Measurements from ENCODE around the gene UNC5B. TPM values are rescaled to one million over a fixed set of nuclear protein-coding genes. Genes with fewer than 3 reads are reported as not detected.

UNC5B gene
- total RNA-seq, 2 experiments from 2014 or later: 0.07 TPM

DNA sequence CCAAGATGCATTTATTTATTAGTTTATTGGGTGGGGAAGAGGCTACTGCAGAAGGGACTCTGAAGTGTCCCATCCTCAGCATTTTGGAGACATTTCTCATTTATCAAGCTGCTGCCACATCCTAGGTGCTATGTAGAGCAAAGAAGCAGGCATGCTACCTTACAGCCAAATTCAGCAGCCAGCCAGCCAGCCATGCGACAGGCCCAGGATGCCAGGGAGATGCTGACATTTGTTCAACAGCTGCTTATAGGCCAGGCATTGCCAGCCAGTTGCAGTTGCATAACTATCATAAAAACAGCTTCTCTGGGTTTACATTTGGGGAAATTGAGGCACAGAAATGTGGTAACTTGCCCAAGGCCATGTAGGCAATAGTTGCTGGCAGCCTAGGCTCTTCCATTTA is 109.0 kb downstream of the UNC5B start:
- ChIA-PET POLR2A (no interaction called here), CTCF (interaction anchor here (0.7 to 1.2 kb wide), 2 partner anchors 13 to 74 kb away, joined by 3 read pairs; no protein-coding TSS in a partner anchor)
- no peaks in the 10 kb centered on the region for H3K9me3 Mint-ChIP-seq

DNA sequence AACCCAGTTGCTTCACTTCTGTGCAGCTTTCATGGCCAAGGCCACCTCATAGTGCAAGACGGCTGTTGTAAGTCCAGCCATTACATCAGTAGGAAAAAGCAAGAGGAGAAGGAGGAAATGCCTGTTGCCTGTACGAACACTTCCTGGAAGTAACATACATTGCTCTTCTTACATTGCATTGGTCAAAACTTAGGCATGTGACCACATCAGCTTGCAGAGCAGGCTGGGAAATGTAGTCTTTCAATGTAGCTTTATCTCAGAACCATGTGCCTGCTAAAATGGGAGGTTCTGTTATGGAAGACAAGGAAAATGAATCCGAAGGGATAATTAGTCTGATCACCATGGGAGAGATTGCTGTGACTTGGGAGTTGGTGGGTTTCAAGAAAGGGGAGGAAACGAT is 111.0 kb downstream of the UNC5B start:
- DNase-seq (peak; percentile 21), ATAC-seq (peak; percentile 19)
- no peak overlapping the region for H3K27ac Mint-ChIP-seq
- POLR2A ChIA-PET: interaction anchor here (0.9 kb wide), 1 partner anchor 39 kb away, joined by 3 read pairs; no protein-coding TSS in a partner anchor
- no peaks in the 10 kb centered on the region for H3K9me3 Mint-ChIP-seq
- TF ChIP-seq, protein P1, sequence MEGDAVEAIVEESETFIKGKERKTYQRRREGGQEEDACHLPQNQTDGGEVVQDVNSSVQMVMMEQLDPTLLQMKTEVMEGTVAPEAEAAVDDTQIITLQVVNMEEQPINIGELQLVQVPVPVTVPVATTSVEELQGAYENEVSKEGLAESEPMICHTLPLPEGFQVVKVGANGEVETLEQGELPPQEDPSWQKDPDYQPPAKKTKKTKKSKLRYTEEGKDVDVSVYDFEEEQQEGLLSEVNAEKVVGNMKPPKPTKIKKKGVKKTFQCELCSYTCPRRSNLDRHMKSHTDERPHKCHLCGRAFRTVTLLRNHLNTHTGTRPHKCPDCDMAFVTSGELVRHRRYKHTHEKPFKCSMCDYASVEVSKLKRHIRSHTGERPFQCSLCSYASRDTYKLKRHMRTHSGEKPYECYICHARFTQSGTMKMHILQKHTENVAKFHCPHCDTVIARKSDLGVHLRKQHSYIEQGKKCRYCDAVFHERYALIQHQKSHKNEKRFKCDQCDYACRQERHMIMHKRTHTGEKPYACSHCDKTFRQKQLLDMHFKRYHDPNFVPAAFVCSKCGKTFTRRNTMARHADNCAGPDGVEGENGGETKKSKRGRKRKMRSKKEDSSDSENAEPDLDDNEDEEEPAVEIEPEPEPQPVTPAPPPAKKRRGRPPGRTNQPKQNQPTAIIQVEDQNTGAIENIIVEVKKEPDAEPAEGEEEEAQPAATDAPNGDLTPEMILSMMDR (IDR thresholded peaks at IDR 0.05): no peak
- H3K4me3 Mint-ChIP-seq: no peak overlapping the region
- intact Hi-C loops (cut with micrococcal nuclease): no loop called here
- peaks cover 16% of the 10 kb centered on the region for H3K36me3 Mint-ChIP-seq (ENCODE audit: low read depth)
- CTCF ChIA-PET: interaction anchor here (1.0 to 4.1 kb wide), 4 partner anchors 9 to 375 kb away, joined by 3 to 17 read pairs (median 3); no protein-coding TSS in a partner anchor
- H3K4me1 Mint-ChIP-seq (ENCODE audit: low read depth): peaks cover 25% of the 10 kb centered on the region
- H3K27me3 Mint-ChIP-seq: no peaks in the 10 kb centered on the region

More for the DNA sequence above, 109.0 kb downstream of the UNC5B start:
- Mint-ChIP-seq H3K4me3 (no peak overlapping the region), H3K4me1 (ENCODE audit: low read depth) (peaks cover 32% of the 10 kb centered on the region), H3K36me3 (ENCODE audit: low read depth) (peaks cover 15% of the 10 kb centered on the region), H3K27me3 (no peaks in the 10 kb centered on the region), H3K27ac (no peak overlapping the region)
- intact Hi-C loops (cut with micrococcal nuclease): no loop called here
- DNase-seq: no peak
- TF ChIP-seq, protein P1 (IDR thresholded peaks at IDR 0.05): no peak
- ATAC-seq: no peak

DNA sequence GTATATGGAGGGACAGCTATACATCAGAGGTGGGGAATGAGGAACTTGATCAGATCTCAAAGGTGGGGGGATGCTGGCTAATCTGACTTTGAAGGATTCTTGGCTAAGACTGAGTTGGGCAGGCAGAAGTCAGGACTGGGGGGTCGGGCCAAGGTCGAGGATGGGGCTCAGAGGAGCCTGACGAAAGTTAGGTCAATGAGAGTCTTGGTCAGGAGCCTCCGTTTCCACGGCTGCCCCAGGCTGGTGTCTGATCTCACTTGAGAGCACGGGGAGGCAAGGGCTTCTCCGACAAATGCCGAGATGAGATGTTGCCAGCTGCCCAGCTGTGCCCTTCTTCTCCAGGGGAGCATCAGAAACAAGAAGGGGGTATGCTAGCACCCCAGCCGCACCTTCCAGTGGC is 112.4 kb downstream of the UNC5B start:
- H3K4me3 Mint-ChIP-seq: no peak overlapping the region
- ChIA-PET POLR2A (no interaction called here), CTCF (interaction anchor here (1.3 to 4.1 kb wide), 2 partner anchors 9 to 10 kb away, joined by 3 to 17 read pairs; no protein-coding TSS in a partner anchor)
- ATAC-seq (no peak), DNase-seq (no peak)
- H3K9me3 Mint-ChIP-seq: no peaks in the 10 kb centered on the region
- H3K4me1 Mint-ChIP-seq (ENCODE audit: low read depth): peaks cover 18% of the 10 kb centered on the region
- intact Hi-C loops (cut with micrococcal nuclease): no loop called here
- TF ChIP-seq, protein P1 (IDR thresholded peaks at IDR 0.05): no peak
- H3K27me3 Mint-ChIP-seq: no peaks in the 10 kb centered on the region
- H3K36me3 Mint-ChIP-seq (ENCODE audit: low read depth): peaks cover 18% of the 10 kb centered on the region
- no peak overlapping the region for H3K27ac Mint-ChIP-seq

DNA sequence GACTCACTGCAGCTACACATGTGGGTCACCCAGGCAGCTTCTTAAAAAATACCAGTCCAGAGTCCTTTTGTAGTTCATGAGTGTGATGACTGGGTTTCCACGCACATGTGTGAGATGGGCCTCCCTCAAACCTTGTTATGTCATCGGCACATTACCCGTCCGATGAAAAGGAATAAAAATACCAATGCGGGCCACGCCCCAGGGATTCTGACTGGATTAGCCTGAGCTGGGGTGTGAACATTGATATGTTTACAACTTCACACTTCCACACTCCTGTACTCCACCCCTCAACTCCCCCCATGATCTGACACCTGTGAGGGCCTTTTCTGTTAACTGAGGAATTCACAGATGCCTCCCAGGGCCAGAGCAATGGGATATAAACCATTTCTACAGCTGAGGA is 112.9 kb downstream of the UNC5B start:
- H3K4me1 Mint-ChIP-seq (ENCODE audit: low read depth): peaks cover 15% of the 10 kb centered on the region
- TF ChIP-seq, protein P1 (IDR thresholded peaks at IDR 0.05): no peak
- no peak for ATAC-seq
- DNase-seq: no peak
- no peaks in the 10 kb centered on the region for H3K27me3 Mint-ChIP-seq
- no peaks in the 10 kb centered on the region for H3K9me3 Mint-ChIP-seq
- H3K4me3 Mint-ChIP-seq: no peak overlapping the region
- H3K36me3 Mint-ChIP-seq (ENCODE audit: low read depth): peaks cover 18% of the 10 kb centered on the region
- ChIA-PET CTCF (interaction anchor here (1.3 to 4.1 kb wide), 2 partner anchors 9 to 11 kb away, joined by 3 to 17 read pairs; no protein-coding TSS in a partner anchor), POLR2A (no interaction called here)
- intact Hi-C loops (cut with micrococcal nuclease): no loop called here
- H3K27ac Mint-ChIP-seq: no peak overlapping the region

DNA sequence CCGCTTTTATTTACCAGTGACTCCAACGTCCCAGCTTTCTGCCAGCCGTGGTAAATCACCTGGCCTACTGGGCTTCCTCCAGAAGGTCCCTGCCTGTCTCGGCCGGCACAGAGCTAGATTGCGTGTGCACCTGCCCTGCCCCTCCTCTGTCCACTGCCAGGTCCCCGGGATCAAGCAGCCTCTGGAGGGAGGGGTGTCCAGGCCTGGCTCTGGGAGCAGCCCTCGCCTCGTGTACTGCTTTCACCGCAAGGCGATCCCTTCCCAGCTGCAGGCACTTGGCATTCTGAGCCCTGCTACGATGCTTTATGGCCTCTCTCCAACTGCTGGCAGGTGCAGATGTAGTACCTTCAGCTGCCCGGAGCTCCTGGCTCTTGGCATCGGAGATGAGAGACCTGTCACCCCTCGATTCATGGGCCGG is 114.1 kb downstream of the UNC5B start:
- H3K36me3 Mint-ChIP-seq (ENCODE audit: low read depth): peaks cover 18% of the 10 kb centered on the region
- no peaks in the 10 kb centered on the region for H3K27me3 Mint-ChIP-seq
- no peak for DNase-seq
- CTCF ChIA-PET: interaction anchor here (1.7 kb wide), 1 partner anchor 58 kb away, joined by 5 read pairs; no protein-coding TSS in a partner anchor
- no peaks in the 10 kb centered on the region for H3K9me3 Mint-ChIP-seq
- peaks cover 10% of the 10 kb centered on the region for H3K4me1 Mint-ChIP-seq (ENCODE audit: low read depth)
- no peak for ATAC-seq
- TF ChIP-seq, protein P1 (IDR thresholded peaks at IDR 0.05): no peak
- no peak overlapping the region for H3K4me3 Mint-ChIP-seq
- intact Hi-C loops (cut with micrococcal nuclease): no loop called here
- H3K27ac Mint-ChIP-seq: no peak overlapping the region
- POLR2A ChIA-PET: interaction anchor here (0.6 kb wide), 1 partner anchor 9 kb away, joined by 3 read pairs; no protein-coding TSS in a partner anchor
